GM19043 (cell line): ENCODE measurements around the gene MRPL41.
"Not testable (repeated sequence)": the region's sequence is repeated elsewhere in the genome, so short reads cannot be mapped to it uniquely, and the experiment has no call there.

ENCODE experiments used
- ATAC-seq: cut with Tn5 transposase; IDR thresholded peaks from one replicate; pipeline ENCODE4 v1.9.1; 2021; ENCODE audit warnings: low read depth; ENCODE audit not compliant: unreplicated experiment

MRPL41 gene

GRCh38 chr9:137550958-137551263 is 768 bp upstream of the MRPL41 start:
- ATAC-seq: not testable (repeated sequence)

- ATAC-seq: peak; percentile 27
Measured at GRCh38 chr9:137552022-137552768, 516 bp downstream of the MRPL41 start.

- ATAC-seq: not testable (repeated sequence)
Measured at GRCh38 chr9:137553654-137554053, 2.0 kb downstream of the MRPL41 start.

- ATAC-seq: no peak
Measured at GRCh38 chr9:137554349-137554748, 2.7 kb downstream of the MRPL41 start.

DNA sequence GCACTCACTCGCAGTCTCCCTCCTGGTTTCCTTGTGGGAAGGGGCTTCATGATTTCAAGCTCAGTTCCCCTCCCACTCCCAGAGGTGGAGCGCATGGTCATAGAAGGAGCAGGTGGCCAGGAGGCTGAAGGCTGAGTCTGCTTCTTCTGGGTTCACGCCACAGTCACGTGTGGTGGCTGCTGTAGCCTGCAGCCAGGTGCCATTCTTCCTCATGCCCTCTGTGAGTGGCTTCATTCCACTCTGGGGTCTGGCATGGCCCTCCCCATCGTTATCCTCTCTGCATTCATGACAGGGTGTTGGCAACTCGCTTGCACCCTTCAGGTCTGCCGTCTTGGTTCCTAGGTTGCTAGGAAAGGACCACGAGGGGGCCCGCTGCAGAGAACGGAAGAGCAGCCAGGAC is 3.5 kb downstream of the MRPL41 start:
- no peak for ATAC-seq

GRCh38 chr9:137556069-137556838 is 4.6 kb downstream of the MRPL41 start:
- no peak for ATAC-seq

GRCh38 chr9:137558127-137558526 is 6.4 kb downstream of the MRPL41 start:
- no peak for ATAC-seq

GRCh38 chr9:137564134-137564533 is 12.5 kb downstream of the MRPL41 start:
- no peak for ATAC-seq

DNA sequence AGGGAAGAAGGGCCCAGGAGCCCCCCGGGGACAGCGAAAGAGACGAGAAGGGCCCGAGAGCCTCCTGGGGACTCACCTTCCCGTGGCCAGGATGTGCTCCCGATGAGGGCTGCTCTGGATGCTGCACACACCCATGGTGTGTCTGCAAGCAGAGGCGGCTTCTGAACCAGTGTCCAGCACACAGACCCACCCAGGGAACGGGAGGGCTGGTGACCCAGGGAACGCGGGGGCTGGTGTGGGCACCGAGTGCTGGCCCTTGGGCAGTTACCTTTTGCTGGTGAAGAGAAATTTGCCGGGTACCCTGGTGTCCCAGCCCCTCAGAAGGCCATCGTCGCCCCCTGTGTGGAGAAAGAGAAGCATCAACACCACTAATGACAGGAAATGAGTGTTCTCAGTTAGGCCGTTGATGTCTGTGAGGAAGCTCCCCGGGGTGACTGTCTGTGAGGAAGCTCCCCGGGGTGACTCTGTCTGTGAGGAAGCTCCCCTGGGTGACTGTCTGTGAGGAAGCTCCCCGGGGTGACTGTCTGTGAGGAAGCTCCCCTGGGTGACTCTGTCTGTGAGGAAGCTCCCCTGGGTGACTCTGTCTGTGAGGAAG is 13.2 kb downstream of the MRPL41 start:
- no peak for ATAC-seq

- ATAC-seq: not testable (repeated sequence)
Measured at GRCh38 chr9:137568445-137568844, 16.8 kb downstream of the MRPL41 start.

- no peak for ATAC-seq
Measured at GRCh38 chr9:137569609-137570203, 18.0 kb downstream of the MRPL41 start.

- no peak for ATAC-seq
Measured at GRCh38 chr9:137570566-137570965, 18.9 kb downstream of the MRPL41 start.

- no peak for ATAC-seq
Measured at GRCh38 chr9:137574192-137574591, 22.5 kb downstream of the MRPL41 start.

DNA sequence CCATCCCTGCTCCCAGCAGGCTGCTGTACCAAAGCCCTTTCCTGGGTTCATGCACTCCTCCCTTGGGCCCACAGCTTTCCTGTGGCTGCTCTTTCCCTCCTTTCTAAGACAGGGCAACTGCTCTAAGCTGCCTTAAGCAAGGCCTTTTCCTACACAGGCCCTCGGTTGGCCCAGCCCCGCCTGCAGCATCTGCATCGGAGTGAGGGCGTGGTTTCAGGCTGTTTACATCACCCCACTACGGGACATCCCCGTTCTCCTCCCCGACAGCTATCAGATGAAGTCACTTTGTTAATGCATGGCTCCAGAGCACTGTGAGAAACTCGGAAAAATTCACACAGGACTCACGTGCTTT is 23.7 kb downstream of the MRPL41 start:
- ATAC-seq: no peak

DNA sequence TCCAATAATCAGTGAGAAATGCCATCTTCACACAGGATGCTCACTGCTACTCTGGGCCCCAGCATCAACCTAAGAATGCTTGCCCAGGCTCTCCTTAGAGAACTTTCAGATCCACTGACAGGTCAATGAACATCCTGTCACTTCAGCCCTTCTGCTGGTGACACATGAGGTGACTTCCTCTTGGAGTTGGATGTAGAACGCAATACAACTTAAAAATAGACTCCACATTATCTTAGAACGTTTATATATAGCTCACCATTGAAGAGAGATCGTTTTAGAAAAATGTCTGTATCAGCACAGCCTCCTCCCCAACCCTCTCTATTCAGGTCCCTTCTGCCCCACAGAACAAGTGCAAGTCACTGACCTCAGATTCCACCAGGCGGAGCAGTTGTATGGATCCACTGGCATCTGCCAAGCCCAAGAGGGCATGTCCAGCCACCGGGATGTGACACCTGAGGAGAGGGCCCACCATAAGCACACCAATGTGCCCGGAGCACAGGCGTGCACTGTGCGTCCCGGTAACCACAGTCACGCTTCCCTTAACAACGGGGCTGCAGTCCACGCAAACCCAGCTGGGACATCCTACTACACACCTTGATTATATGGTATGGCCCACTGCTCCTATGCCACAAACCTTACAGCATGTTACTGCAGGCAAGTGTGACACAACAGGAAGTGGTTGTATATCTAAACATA is 24.2 kb downstream of the MRPL41 start:
- ATAC-seq: no peak

GRCh38 chr9:137578518-137579258 is 27.0 kb downstream of the MRPL41 start, which contains the start of gene DPH7:
TSS of gene DPH7 (minus strand) at chr9:137578925. CDS start at chr9:137578777, 148 bp downstream.
- ATAC-seq: peak; percentile 89

DNA sequence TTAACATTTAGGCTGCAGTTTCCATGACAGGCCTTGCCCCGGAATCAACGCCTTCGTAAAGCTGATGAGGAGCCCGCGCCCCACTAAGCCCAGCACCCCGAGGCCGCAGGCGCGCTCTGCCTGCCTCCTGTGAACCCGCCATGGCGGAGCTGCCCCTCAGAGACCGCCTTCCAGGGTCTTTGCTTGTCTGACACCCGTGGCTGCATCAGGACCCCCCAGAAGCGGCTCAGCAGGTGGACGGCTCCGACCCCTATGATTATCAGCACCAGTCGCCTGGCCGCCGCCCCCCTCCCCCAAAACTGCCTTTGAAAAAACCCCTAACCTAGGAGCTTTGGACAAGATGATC is 27.6 kb downstream of the MRPL41 start:
- no peak for ATAC-seq

DNA sequence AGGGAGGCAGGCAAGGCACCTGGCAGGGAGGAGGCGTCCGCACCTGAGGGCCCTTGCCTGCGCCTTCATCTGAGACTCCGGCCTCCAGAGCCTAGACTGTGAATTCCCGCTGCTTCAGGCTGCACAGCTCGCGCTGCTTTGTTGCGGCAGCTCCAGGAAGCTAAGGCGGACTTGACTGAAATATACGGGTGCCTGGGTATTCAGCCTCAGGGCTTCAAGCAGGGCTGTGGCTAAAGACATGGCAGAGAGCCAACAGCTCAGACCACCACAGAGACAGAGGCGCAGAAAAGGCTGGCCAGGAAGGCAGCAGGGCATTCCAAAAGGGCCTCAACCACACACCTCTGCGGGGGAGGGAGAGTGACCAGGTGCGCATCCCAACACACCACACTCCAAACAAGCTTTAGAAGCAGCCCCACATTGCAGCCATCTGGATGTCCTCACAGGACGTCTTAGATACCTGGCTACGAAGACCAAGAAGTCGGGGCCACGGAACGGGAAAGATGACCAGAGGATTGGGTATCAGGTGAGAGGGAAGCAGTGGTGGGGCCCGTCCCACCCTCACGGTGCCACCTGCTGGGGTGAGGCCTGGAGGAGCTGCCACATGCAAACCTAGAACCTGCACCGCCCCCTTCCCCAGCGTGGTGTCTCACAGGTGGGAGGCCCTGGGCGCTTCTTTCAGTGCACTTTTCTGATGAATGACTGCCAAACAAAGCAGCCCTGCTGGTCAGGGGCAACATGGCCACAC is 28.7 kb downstream of the MRPL41 start:
- no peak for ATAC-seq

- no peak for ATAC-seq
Measured at GRCh38 chr9:137580954-137581322, 29.3 kb downstream of the MRPL41 start.
